HG03108 (cell line): Measurements from ENCODE around the gene VLDLR.

Experiments used
- ATAC-seq: cut with Tn5 transposase; IDR thresholded peaks from one replicate; pipeline ENCODE4 v1.9.1; 2021; ENCODE audit warnings: moderate library complexity; ENCODE audit not compliant: unreplicated experiment

VLDLR gene

DNA sequence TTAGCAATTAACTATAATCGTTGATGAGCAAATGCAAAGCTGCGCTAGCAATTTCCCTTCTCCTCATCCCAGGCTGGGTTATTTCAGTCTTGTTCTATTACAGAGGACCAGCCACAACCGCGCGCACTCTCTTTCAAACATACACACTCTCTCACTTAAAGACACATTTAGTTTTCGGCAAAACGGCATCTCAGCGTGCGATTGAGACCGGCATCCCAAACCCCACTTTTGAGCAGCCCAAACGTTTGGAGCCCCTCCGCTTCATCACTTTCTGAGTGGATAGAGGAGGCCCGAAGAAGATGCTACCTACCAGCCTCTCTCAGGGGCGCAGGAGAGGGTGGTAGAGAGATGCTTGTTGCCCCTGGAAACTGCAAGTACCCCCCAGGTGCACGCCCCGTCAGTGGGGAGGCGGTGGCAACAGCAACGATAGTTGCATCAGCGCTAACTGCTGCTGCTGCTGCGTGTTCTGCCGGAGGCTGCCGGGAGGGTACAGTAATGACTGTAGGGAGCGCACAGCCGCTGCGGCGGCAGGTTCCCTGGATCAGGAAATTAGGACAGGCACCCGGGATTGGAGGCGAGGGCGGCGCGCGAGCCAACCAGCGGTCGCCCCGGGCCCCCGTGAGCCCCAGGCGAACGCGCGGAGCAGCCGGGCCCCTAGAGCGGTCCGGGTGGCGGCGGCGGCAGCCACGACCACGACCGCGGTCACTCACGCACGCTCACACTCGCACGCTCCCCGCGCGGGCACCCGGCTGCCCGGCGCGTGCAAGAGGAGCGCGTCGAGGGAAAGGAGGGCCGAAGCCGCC lies 467 bp upstream of the VLDLR start:
- peak; percentile 40 for ATAC-seq

DNA sequence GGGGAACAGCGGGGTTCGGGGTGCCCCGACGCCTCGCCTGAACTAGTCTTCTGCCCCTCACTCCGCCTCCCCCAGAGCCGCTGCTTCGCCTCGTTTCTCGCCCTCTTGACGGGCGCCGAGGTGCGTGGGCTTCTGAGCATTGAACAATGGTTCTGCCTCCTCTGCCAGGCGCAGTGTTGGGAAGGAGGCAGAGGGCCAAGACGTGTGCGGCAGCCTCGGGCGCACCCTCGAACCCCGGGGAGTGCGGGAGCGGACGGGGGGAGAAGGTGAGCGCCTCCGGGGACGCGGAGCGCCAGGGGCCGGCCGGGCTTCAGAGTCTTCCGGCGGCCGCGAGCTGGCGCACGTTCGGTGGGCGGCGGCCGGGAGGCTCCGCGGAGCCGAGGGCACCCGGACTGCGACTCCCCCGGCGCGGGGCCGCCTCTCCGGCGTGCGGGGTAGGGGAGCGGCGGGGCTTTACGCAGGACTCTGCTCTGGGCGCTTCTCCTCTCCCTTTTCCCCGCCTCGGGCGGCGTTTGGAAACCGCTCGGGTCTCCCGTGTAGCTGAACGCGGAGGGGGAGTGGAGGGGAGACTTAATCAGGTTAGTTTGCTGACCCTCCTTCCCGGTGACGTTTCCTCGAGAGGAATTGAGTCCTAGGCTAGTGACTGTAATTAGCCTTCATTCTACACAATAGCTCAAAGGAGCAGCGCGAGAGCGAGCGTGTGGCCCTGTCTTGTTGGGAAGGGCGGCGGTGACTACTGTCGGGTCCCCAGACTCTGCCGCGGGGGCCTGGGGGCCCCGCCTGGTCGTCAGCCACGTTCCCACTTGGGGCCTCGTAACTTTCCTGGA lies 1.1 kb downstream of the VLDLR start:
- peak; percentile 20 for ATAC-seq

DNA sequence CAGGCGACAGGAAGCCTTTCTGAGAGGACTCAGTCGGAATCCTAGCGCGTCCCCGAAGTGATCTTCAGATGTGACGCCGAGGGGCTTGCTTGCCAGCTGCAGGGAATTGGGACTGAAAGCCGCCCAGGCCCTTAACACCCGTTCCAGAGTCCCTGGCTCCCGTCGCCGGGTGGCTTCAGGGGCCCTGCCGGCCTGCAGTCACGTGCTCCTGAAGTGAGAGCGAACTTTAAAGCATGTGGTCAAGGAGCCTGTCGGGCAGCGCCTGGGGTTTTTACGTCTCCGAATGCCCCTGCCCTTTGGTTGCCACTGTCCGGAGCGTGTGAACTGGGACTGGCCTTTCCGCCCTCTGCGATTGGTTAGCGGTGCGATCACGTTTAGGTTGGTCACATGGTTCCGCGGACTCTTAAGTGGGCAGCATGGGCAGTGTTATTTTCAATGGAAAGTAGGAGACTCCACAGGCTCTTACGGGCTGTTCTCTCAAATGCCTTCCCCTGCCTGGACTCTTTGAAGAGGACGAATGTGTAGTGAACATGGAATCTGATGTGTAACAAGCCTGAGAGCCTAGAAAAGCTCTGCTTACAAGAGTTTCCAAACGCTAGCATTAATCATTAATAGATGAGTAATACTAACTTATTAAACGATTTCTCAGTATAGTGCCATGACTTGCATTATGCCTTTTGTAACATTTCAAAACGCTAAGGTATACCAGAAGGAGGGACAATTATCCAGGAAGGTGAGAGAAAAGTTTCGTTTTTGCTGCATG lies 1.9 kb downstream of the VLDLR start:
- ATAC-seq: no peak

DNA sequence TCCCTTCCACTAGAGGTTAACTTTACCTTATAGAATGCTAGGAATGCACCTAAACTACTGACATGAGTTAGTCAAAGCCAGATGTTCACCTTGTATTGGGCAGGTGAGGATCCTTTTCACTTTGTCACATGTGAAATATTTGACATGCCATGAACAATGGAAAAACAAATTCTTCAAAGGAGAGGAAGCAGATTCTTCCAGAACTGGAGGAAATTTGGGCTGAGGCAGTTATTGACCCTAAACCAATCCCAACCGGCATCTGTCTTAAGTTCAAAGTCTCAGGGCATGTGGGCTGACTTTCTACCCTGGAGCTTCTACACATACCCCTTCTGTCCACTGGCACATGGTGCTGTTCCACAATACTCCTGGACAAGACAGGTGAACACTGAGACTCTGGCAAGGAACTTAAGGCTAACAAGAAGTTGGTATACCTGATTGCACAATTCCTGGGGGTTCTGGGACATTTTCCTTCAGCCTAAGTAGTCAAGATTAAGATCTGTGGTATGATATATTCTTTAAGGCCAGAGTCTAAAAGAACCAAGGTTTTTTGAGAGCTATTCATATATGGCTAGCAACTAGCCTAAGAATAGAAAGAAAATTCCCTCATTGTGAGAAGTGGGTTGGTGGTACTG lies 2.6 kb downstream of the VLDLR start:
- no peak for ATAC-seq

DNA sequence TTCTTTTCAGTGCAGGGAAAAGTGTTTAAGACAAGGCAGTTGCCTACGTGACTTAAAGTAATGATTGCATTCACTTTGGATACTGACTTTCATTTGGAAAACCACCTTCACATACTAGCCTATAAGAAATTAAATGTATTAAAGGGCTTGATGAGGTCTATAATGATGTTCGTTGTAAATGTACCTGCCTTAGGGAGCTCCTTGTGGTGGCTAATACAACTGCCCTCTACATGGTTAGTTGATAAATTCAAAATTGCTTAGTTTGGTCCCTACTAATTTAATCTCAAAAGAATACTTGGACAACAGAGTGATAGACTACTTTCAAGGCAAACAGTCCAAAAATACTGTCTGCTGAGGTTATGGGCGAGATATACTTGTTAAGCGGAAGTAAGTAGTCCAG lies 3.8 kb downstream of the VLDLR start:
- no peak for ATAC-seq

DNA sequence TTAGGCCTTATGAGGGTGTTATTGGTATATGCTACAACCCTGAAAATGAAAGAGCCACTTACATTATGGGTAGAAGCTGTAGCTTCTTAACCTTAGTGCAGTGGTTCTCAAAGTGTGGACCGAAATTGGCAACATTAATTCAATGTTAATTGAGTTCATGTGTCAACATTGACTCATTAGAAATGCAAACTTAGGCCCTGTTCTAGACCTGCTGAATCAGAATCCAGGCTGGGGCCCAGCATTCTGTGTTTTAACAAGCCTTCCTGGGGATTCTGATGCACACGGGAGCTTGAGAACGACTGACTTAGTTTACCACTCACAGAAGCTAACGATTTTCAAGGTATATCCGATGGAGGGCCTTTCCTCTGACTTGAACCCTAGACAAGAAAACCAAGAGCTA lies 7.3 kb downstream of the VLDLR start:
- no peak for ATAC-seq

DNA sequence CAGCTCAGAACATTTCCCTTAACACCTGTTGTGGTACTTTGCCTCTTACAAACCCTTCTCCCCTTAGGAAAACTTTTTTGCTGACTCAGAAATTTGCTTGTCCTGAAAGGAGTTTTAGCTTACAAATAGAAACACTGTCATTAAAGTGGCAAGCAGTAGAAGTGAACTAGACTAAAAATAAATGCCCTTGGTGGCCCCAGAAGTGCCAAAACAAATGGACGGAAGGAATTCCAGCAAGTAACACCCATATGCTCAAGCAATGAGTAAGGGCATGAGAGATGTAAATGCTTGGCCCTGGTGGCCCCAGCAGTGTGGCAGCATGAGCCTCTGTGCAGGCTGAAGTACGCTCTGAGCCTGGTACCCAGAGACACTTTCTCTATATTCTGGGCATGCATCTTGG lies 8.6 kb downstream of the VLDLR start:
- no peak for ATAC-seq

DNA sequence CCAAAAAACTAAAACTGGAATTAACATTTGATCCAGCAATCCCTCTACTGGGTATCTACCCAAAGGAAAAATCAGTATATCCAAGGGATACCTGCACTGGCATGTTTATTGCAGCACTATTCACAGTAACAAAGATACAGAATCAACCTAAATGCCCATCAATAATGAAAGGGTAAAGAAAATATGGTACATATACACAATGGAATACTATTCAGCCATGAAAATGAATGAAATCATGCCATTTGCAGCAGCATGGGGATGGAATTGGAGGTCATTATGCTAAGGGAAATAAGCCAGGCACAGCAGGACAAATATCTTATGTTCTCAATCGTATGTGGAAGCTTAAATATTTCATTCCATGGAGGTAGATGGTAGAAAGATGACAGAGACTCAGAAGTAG lies 9.7 kb downstream of the VLDLR start:
- no peak for ATAC-seq

DNA sequence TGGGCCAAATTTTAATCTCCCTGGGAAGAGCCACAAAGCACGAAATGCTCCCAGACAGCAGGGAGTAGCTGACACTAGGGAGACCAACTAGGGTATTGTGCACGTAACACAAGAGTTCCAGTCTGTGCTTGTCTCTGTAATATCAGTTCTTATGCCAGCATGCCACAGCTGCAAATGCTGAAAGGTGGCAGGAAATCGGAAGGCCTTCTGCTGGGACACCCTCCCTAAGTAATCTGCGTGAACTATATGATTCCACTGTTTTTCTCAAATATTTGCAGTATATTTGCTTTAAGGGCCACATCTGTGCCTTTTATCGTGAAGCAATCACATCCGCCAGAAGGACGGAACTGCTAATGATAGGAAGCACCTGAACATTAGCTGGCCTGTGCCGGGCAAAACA lies 12.6 kb downstream of the VLDLR start:
- no peak for ATAC-seq

DNA sequence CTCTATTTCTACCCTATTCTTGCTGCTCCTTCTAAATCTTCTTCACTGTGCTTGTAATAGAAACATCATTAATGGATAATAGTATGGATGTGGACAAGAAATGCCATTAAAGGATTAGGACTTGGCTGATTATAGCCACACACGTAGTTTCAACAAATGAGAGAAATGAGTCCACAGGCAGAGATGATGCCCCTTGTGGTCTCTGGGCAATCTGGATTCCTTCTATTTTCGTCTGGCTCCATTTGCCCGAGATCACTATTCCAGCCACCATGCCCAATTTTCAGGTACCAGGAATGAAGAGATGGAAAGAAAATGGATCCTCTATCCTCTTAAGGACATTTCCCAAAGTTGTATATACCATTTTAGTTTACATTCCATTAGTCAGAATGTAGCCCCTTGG lies 13.2 kb downstream of the VLDLR start:
- no peak for ATAC-seq

DNA sequence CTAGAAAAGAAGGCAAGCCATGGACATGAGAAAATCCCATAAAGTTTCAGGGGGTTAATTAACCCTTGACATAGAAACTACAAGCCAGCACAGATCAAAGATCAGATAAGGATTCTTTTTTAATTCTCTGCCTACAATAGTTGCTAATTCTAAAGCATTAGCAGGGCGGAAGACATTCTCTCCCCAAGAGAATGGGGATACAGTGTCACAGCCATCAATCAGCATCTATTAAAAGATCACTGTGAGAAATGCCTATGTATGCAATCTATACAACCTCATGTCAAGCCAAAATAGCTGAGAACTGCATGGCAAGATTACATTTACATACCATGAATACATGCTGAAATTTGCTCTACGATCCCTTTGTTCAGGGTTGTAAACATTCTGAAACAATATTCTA lies 14.3 kb downstream of the VLDLR start:
- no peak for ATAC-seq

DNA sequence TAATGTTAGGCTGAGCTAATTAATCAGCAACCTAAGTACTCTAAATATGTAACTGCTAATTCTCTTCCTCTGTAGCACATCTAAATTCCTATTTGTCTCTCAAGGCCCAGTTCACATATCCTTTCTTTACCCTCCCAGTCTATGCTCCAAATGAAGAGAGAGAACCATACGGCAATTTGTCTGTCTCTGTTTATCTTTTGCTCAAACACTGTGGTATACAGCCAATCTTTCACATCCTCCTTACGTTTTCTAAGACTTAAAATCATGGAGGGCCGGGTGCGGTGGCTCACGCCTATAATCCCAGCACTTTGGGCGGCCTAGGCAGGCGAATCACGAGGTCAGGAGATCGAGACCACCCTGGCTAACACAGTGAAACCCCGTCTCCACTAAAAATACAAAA lies 15.8 kb downstream of the VLDLR start:
- no peak for ATAC-seq

DNA sequence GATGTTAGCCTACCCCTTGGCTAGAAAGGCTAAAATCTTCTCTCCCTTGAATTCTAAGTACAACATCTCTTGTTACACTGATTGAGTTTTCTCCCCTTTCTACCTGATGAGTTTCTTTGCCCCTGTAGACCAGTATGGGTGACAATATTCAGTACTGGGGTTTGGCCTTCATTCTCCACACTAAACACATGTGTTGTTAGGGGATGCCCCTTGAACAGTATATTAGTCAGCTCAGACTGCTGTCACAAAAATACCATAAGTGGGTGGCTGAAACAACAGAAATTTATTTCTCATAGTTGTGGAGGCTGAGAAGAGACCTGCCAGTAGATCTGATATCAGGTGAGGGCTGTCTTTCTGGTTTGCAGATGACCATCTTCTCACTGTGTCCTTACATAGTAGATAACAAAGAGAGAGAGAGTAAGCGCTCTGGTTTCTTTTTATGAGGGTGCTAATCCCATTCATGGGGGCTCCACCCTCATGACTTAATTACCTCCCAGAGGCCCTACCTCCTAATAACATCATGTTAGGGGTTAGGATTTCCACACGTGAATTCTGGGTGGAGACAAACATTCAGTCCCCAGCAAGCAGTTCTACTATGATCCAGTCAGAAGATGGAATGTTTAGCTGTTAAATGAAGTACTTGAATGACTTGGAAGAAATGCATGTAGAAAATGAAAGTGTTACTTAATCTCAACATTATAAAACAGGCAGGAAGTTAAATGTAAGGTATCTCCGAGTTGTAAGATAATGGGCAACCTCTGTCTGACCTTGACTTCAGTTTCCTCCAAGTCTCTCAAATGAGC lies 17.5 kb downstream of the VLDLR start:
- ATAC-seq: peak; percentile 87

DNA sequence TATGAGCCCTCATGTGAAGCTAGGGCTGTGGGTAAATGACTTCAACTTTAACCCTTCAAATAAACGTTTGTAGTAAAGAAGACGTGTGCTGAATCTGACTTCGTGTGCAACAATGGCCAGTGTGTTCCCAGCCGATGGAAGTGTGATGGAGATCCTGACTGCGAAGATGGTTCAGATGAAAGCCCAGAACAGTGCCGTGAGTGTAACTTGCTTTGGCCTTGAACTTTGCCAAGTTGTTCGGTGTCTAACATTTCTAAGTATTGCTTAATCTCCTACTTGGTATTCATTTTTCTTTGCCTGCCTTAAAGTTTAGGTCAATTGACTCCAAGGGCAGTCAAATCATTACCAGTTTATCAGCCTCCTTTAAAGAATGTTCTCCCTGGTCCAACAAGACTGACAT lies 18.2 kb downstream of the VLDLR start:
- ATAC-seq: no peak

DNA sequence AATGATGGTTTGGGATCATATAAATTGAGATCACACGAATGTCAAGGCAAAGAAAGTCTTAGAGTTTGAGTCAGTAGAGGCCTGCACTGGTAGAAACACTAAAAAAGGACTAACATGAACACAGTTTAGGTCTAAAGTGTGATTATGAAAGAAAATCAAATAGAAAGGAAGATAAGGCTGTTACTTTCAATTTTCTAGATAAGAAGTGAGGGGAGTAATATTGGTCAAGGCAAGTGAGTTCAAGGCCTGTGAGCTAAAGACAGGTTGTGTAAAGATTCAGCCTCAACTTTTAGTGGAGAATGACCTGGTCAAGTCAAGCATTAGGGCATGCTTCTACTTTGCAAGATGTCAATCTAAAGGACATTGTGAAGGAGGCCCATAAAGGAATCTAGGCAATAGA lies 19.0 kb downstream of the VLDLR start:
- ATAC-seq: no peak

DNA sequence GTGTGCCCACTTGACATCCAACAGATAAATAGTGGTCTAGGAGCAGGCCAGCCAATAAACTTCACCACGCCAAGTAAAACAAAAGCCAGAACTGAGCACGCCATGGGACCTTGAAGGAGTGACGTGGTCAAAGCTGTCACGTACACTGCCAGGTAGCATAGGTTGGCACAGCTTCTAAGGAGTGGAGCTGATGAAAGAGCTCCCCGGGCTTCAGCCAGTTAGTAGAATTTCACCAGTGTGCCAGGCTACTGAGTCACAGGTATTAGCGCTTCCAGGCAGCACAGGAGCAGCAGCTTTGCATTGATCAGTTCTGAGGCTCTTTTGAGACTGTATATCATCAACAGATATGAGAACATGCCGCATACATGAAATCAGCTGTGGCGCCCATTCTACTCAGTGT lies 19.4 kb downstream of the VLDLR start:
- ATAC-seq: no peak

DNA sequence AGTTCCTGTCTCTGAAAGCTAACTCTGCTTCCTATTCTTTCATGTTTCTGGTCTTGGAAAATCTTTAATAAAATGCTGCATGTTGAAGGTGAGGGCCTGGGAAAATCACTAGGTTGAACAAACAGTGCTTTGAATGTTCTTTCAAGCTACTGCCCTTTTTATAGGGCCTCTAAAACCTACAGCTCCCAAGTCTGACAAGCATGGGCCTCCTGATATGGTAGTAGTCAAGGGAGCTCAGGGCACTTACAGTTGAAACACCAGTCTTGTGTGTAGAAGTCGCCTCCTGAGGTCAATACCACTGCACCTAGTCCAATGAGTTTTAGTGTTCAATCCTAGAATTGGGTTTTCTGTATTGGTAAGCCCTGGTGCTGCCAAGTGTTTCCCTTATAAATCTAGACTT lies 20.5 kb downstream of the VLDLR start:
- ATAC-seq: no peak

DNA sequence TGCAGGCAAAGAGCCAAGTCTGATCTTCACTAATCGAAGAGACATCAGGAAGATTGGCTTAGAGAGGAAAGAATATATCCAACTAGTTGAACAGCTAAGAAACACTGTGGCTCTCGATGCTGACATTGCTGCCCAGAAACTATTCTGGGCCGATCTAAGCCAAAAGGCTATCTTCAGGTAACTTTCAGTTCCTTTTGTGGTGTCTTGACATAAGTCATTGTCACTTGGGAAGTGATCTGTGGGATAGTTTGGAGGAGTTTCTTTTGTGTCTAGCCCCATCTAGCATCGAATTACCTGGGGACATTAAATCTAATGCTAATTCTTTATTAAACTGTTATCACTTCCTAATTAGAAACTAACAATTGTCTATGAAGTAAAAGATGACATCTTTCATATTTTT lies 24.0 kb downstream of the VLDLR start:
- ATAC-seq: no peak

DNA sequence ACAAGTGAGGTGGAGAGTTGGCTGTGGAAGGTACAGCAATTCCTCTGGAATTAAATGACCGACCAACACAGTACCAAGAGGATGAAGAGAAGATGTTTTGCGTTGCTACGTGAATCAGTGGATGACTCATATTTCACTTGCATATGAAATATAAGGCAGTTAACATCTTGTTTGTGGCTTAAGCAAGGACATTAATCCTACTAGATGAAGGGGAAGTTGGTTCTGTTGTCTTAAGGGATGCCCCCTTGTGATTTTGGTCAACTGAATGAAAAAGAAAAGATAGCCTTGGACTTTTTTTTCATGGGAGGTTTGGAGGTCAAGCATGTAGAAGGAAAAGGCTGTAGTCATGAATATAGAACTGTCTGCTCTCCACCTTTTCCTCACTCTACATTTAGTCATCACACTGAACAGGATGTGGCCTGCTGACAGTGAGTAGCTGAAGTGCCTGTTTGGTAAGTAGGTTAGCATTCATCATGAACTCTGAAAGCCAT lies 33.9 kb downstream of the VLDLR start:
- ATAC-seq: no peak

DNA sequence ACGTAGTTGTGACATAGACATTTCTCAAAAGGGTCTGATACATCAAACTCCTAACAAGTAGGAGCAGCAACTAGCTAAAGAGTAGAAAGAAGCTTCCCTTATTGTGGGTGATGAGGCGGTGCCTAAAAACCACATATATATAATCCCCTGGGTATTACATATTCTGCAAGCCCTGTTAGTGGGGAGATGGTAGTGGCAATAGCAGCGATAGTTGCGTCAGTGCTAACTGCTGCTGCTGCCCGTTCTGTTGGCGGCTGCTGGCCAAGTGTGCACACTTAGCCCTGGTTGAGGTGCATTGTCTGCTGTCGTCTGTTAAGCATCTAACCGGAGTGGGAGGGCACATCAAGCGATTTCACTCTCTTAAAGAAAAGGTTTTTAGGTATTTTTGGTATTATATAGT lies 35.8 kb downstream of the VLDLR start:
- ATAC-seq: peak; percentile 55
